ENCODE data around the gene TEAD1. TPM values are rescaled to one million over a fixed set of nuclear protein-coding genes. Genes with fewer than 3 reads are reported as not detected.

TEAD1 gene
- total and polyA plus RNA-seq, 10 of the 15 experiments (the other 5 are each of a cell fraction or from before 2014, with no cell fraction given), result 0.01 to 0.59 (median 0.04) TPM; not detected in 6

- TF ChIP-seq SMC3 (IDR thresholded peaks at IDR 0.05; ENCODE audit: borderline replicate concordance, low read length), result no peak
- no peak for TF ChIP-seq EZH2 (IDR thresholded peaks at IDR 0.05; ENCODE audit: borderline replicate concordance, control insufficient read depth, low read depth, low read length)
- no peak for TF ChIP-seq RB1 (IDR thresholded peaks at IDR 0.05; ENCODE audit: borderline replicate concordance)
- TF ChIP-seq POU2F2 (IDR thresholded peaks at IDR 0.05; ENCODE audit: borderline replicate concordance, low read depth, low read length), result no peak
- no peak for TF ChIP-seq NFIC (IDR thresholded peaks at IDR 0.05; ENCODE audit: low read depth, low read length)
- no peak for TF ChIP-seq HCFC1 (IDR thresholded peaks at IDR 0.05; ENCODE audit: low read length)
- TF ChIP-seq RAD21 (IDR thresholded peaks at IDR 0.05; ENCODE audit: insufficient read depth, low read depth, low read length), result no peak
- TF ChIP-seq BACH1 (IDR thresholded peaks at IDR 0.05; ENCODE audit: borderline replicate concordance), result no peak
Measured at GRCh38 chr11:12771875-12772274, 97.7 kb downstream of the TEAD1 start (continued).

GRCh38 chr11:12772324-12772723 lies 98.1 kb downstream of the TEAD1 start:
- Histone ChIP-seq H3K79me2 (ENCODE audit: control insufficient read depth, insufficient read depth, low read length) (no peaks in the 10 kb centered on the region), H3K9me3 (replicated peaks; ENCODE audit: control insufficient read depth, insufficient read depth, low read length) (no peaks in the 10 kb centered on the region), H3K4me2 (ENCODE audit: control insufficient read depth, insufficient read depth) (no peak overlapping the region), H4K20me1 (ENCODE audit: control insufficient read depth, insufficient read depth) (no peaks in the 10 kb centered on the region), H3K9ac (ENCODE audit: control insufficient read depth, insufficient read depth, low read length) (no peak overlapping the region), H3K4me3 (no peak overlapping the region), H3K27me3 (replicated peaks in 1 of 2; ENCODE audit: control insufficient read depth in 2 of 2, insufficient read depth in 2 of 2, low read length in 1 of 2) (no peaks in the 10 kb centered on the region), H3K27ac (ENCODE audit: control insufficient read depth, insufficient read depth) (no peak overlapping the region), H3K36me3 (ENCODE audit: control insufficient read depth in 2 of 2, insufficient read depth in 2 of 2, low read length in 1 of 2) (no peaks in the 10 kb centered on the region), H3K4me1 (ENCODE audit: control insufficient read depth, insufficient read depth, low read length) (no peaks in the 10 kb centered on the region), H2AFZ (ENCODE audit: control insufficient read depth, low read depth, low read length) (no peak overlapping the region)
- CTCF ChIA-PET, result no interaction called here
- in situ Hi-C loops (cut with MboI), result no loop called here
- SMC1A ChIA-PET (ENCODE audit: uncharacterized antibody, unreplicated experiment), result no interaction called here
- 0% methylated on average over 1 of the region's 1 CpG for WGBS (ENCODE audit: insufficient coverage, insufficient replicate concordance, low lambda C conversion rate, missing lambda C conversion rate)
- no TSS peak for BruUV-seq (replicated peaks)
- FAIRE-seq (no peak), ATAC-seq (no peak), DNase-seq (ENCODE audit: low read depth, low spot score) (no peak)
- RAD21 ChIA-PET (ENCODE audit: unreplicated experiment), result no interaction called here
- intact Hi-C loops (cut with micrococcal nuclease; ENCODE audit: unreplicated experiment), result no loop called here
- POLR2A ChIA-PET, result no interaction called here
- TF ChIP-seq RELB (IDR thresholded peaks at IDR 0.05; ENCODE audit: low read depth), result no peak
- no peak for TF ChIP-seq BACH1 (IDR thresholded peaks at IDR 0.05; ENCODE audit: borderline replicate concordance)
- TF ChIP-seq HDGF (IDR thresholded peaks at IDR 0.05), result no peak
- TF ChIP-seq TCF3 (IDR thresholded peaks at IDR 0.05; ENCODE audit: borderline replicate concordance, insufficient read depth, low read depth, low read length), result no peak
- TF ChIP-seq PAX5 (IDR thresholded peaks at IDR 0.05; ENCODE audit: borderline replicate concordance, low read depth, low read length), result no peak
- no peak for TF ChIP-seq ZBTB33 (IDR thresholded peaks at IDR 0.05)
- TF ChIP-seq MAX (IDR thresholded peaks at IDR 0.05; ENCODE audit: low read depth, low read length), result no peak
- no peak for TF ChIP-seq SREBF1 (IDR thresholded peaks at IDR 0.05; ENCODE audit: low read length)
- no peak for TF ChIP-seq POLR2AphosphoS2 (IDR thresholded peaks at IDR 0.05; ENCODE audit: low read depth, low read length)
- no peak for TF ChIP-seq ZNF384 (IDR thresholded peaks at IDR 0.05; ENCODE audit: borderline replicate concordance, low read depth, low read length)
- no peak for TF ChIP-seq CEBPZ (IDR thresholded peaks at IDR 0.05; ENCODE audit: low read depth, low read length)
